K562 (cell line): Measurements from ENCODE around the gene FEV. TPM values are rescaled to one million over a fixed set of nuclear protein-coding genes. Genes with fewer than 3 reads are reported as not detected.

Experiments
- ATAC-seq: fragments of 200-7000 bp; cut with Tn5 transposase; 3 replicates; pipeline ENCODE4 v1.9.1; 2020; ENCODE audit warnings: moderate library complexity
- BruUV-seq: library from RNA; stranded (reverse); fragments of 400-500 nt; replicated peaks from 2 replicates; lab custom pipeline; 2021; lab: Mats Ljungman, UMichigan
- CTCF ChIA-PET: fragments of 300-600 bp; formaldehyde crosslinking; extraction: SDS; loops from one replicate; lab custom pipeline; 2021; ENCODE audit warnings: low intra/inter-chr PET ratio; lab: Yijun Ruan, JAX
- POLR2A ChIA-PET: fragments of 300-600, 350-650 bp; sonication (Branson Sonifier 250); formaldehyde crosslinking; extraction: SDS; loops from one replicate; lab custom pipeline; 2021; ENCODE audit warnings: antibody characterized with exemption, inconsistent platforms; lab: Yijun Ruan, JAX
- DNase-seq, 4 experiments: peaks; one replicate each; pipeline versions ENCODE4 v3.0.0 to v3.0.0-alpha.2; 2011 to 2018; ENCODE audit warnings: low spot score in 3 of 4, mixed read lengths in 3 of 4; ENCODE audit errors: extremely low read depth in 1 of 4
- FAIRE-seq: peaks from 2 replicates; lab custom pipeline; 2011; peaks lifted over from hg19 to GRCh38; lab: Jason Lieb, UNC
- H2AFZ ChIP-seq: 2 replicates; pipeline ENCODE4 v1.6.0; 2011; ENCODE audit warnings: low read depth, low read length, control low read depth, inconsistent platforms
- H3K27ac ChIP-seq: fragments of 200-600 bp; 3 replicates; pipeline ENCODE4 v1.8.0; 2011; ENCODE audit warnings: low read depth, mild to moderate bottlenecking, control low read depth, inconsistent platforms, low read length, moderate library complexity, mixed read lengths; ENCODE audit errors: extremely low read depth
- H3K27me3 ChIP-seq, 2 experiments: fragments of 300-600 bp in 1 of 2; 2 replicates in 1 of 2; 3 replicates in 1 of 2; pipeline versions ENCODE4 v1.6.0 to v1.8.0; 2011; ENCODE audit warnings: inconsistent platforms in 2 of 2, low read length in 2 of 2, mild to moderate bottlenecking in 1 of 2, mixed read lengths in 1 of 2, moderate library complexity in 1 of 2; ENCODE audit not compliant: control insufficient read depth in 2 of 2, insufficient read depth in 2 of 2
- H3K36me3 ChIP-seq: fragments of 300-600 bp; 3 replicates; pipeline ENCODE4 v1.8.0; 2011; ENCODE audit warnings: mild to moderate bottlenecking, low read length, inconsistent platforms; ENCODE audit not compliant: control insufficient read depth, insufficient read depth
- H3K4me1 ChIP-seq, 2 experiments: fragments of 200-600 bp in 1 of 2; replicated peaks in 1 of 2; 2 replicates in 1 of 2; 3 replicates in 1 of 2; pipeline versions ENCODE4 v1.5.1 to v1.8.0; 2011; ENCODE audit warnings: inconsistent platforms in 2 of 2, low read length in 2 of 2, mild to moderate bottlenecking in 1 of 2, mixed read lengths in 1 of 2, moderate library complexity in 1 of 2; ENCODE audit not compliant: control insufficient read depth in 2 of 2, insufficient read depth in 2 of 2
- H3K4me2 ChIP-seq: 2 replicates; pipeline ENCODE4 v1.6.1; 2011; ENCODE audit warnings: low read length, control low read depth, inconsistent platforms, mixed read lengths; ENCODE audit not compliant: insufficient read depth
- H3K4me3 ChIP-seq: fragments of 200-600 bp; sonication (generic), shearing (Covaris generic); 2 replicates; pipeline ENCODE4 v1.5.1; 2016; ENCODE audit warnings: control low read depth, inconsistent platforms
- H3K79me2 ChIP-seq: fragments of 200-600 bp; 3 replicates; pipeline ENCODE4 v1.8.0; 2011; ENCODE audit warnings: low read length, inconsistent platforms; ENCODE audit not compliant: control insufficient read depth, insufficient read depth
- H3K9ac ChIP-seq, 2 experiments: 2 replicates each; pipeline versions ENCODE4 v1.6.0 to v1.6.1; 2011; ENCODE audit warnings: low read depth in 2 of 2, low read length in 2 of 2, control low read depth in 1 of 2, inconsistent platforms in 1 of 2, mild to moderate bottlenecking in 1 of 2, mixed read lengths in 1 of 2; ENCODE audit not compliant: insufficient read depth in 1 of 2
- H3K9me1 ChIP-seq: one replicate; pipeline ENCODE4 v1.6.0; 2011; ENCODE audit warnings: inconsistent platforms, mild to moderate bottlenecking, low read length, moderate library complexity; ENCODE audit not compliant: control insufficient read depth, insufficient read depth
- H3K9me3 ChIP-seq: replicated peaks from 2 replicates; pipeline ENCODE4 v1.5.1; 2011; ENCODE audit warnings: low read depth, low read length, inconsistent platforms; ENCODE audit not compliant: control insufficient read depth, insufficient read depth
- H4K20me1 ChIP-seq: replicated peaks from 2 replicates; pipeline ENCODE4 v1.6.1; 2011; ENCODE audit warnings: low read length, inconsistent platforms, mixed read lengths; ENCODE audit not compliant: control insufficient read depth, insufficient read depth
- CBFA2T3 ChIP-seq: fragments of 450-650 bp; IDR thresholded peaks from 2 replicates; pipeline ENCODE4 v1.6.1; 2017
- CGGBP1 ChIP-seq: fragments of 250-450 bp; sonication (Bioruptor Pico); IDR thresholded peaks from 2 replicates; pipeline ENCODE4 v1.9.0; 2021; ENCODE audit warnings: mild to moderate bottlenecking
- ELF2 ChIP-seq: fragments of 250-450 bp; sonication (Bioruptor Pico); IDR thresholded peaks from 2 replicates; pipeline ENCODE4 v1.5.0; 2021; ENCODE audit warnings: mild to moderate bottlenecking
- ELK3 ChIP-seq: fragments of 450-650 bp; formaldehyde crosslinking; IDR thresholded peaks from 2 replicates; pipeline ENCODE4 v1.4.0; 2020; ENCODE audit warnings: mild to moderate bottlenecking
- ZKSCAN8 ChIP-seq: fragments of 200-800 bp; sonication (Bioruptor generic); IDR thresholded peaks from 2 replicates; pipeline ENCODE4 v1.6.1; 2016; ENCODE audit warnings: missing genetic modification characterization, missing compliant biosample characterization
- ZNF274 ChIP-seq: IDR thresholded peaks from 2 replicates; pipeline ENCODE4 v1.6.1; 2011; ENCODE audit warnings: low read depth, mild to moderate bottlenecking, low read length, moderate library complexity, borderline replicate concordance
- ZNF79 ChIP-seq: fragments of 250-450 bp; sonication (Bioruptor Pico); IDR thresholded peaks from 2 replicates; pipeline ENCODE4 v1.4.0; 2020; ENCODE audit warnings: low read depth, mild to moderate bottlenecking, moderate library complexity
- WGBS: fragments of 100-300 bp; shearing (Covaris generic); methylation state at CpG from one replicate; pipeline ENCODE4 v1.1.6; 2016; ENCODE audit warnings: low coverage, mixed read lengths; ENCODE audit not compliant: insufficient coverage; ENCODE audit errors: missing lambda C conversion rate; 5-methylcytosine and 5-hydroxymethylcytosine counted together
- in situ Hi-C: fragments of 300-500 bp; cut with MboI; formaldehyde crosslinking; loops from 4 replicates; pipeline ENCODE4 v1.15.0; 2018; ENCODE audit warnings: inconsistent platforms, mixed read lengths
- intact Hi-C: fragments of 100-400 bp; cut with micrococcal nuclease; formaldehyde crosslinking; loops from 2 replicates; pipeline ENCODE4 v1.14.2; 2022
- polyA plus RNA-seq, 8 experiments: library from polyadenylated mRNA; depleted of rRNA in 4 of 8; stranded (reverse) in 5 of 8; unstranded in 3 of 8; fragments of >200 nt; fragmentation: Nextera tagmentation in 2 of 8; fragmentation: Illumina TruSeq in 1 of 8; extraction: Ambion mirVana in 2 of 8; extraction: Trizol in 1 of 8; gene quantifications; 2 replicates each; pipeline versions ENCODE4 v1.2.1 to v1.2.3, GENCODE V29; 2011 to 2014; ENCODE audit warnings: inconsistent platforms in 1 of 8, missing spikeins in 1 of 8
- total RNA-seq, 7 experiments: library from RNA; depleted of rRNA in 6 of 7; stranded (reverse); fragments of >200 nt in 6 of 7; fragmentation: Illumina TruSeq in 2 of 7; extraction: Trizol in 2 of 7; gene quantifications; 2 replicates each; pipeline versions ENCODE4 v1.2.1 to v1.2.3, GENCODE V29; 2011 to 2021; ENCODE audit warnings: low replicate concordance in 1 of 7

Gene FEV
- total and polyA plus RNA-seq, 9 of the 15 experiments (the other 6 are each of a cell fraction or from before 2014, with no cell fraction given): 0.08 to 1.6 (median 0.62) TPM; not detected in 1

GRCh38 chr2:218997731-218998130 lies 12.7 kb upstream of the FEV start:
- no peaks in the 10 kb centered on the region for H3K36me3 ChIP-seq
- no peak for FAIRE-seq
- intact Hi-C loops: no loop called here

GRCh38 chr2:218996937-218997336 lies 12.0 kb upstream of the FEV start:
- CTCF ChIA-PET: no interaction called here
- BruUV-seq: no TSS peak
- H3K4me1 ChIP-seq: peaks cover 12 to 40% of the 10 kb centered on the region in 2 experiments; a peak in 4 of 5 replicates
- TF ChIP-seq ZNF79 (CRISPR knock-in tag): no peak
- no peak for TF ChIP-seq CGGBP1 (CRISPR knock-in tag)
- no peak for TF ChIP-seq ELK3 (CRISPR knock-in tag)
- TF ChIP-seq ZNF274: no peak
- no peak for TF ChIP-seq ELF2 (CRISPR knock-in tag)
- TF ChIP-seq, all 486 proteins: peak for 0
- Histone ChIP-seq H3K4me3 (no peak overlapping the region), H2AFZ (no peak overlapping the region), H3K79me2 (no peaks in the 10 kb centered on the region), H3K4me2 (no peak overlapping the region), H4K20me1 (no peaks in the 10 kb centered on the region), H3K9ac (no peak overlapping the region), H3K27me3 (peaks cover 0 to 30% of the 10 kb centered on the region in 2 experiments; a peak in 3 of 5 replicates), H3K36me3 (no peaks in the 10 kb centered on the region), H3K9me3 (no peaks in the 10 kb centered on the region), H3K9me1 (no peaks in the 10 kb centered on the region), H3K27ac (no peak overlapping the region)
- POLR2A ChIA-PET: no interaction called here
- no peak for FAIRE-seq
- intact Hi-C loops: loop anchor here (1.0 kb wide), 1 partner anchor 158 kb away; no protein-coding TSS in a partner anchor
- no CpG with 5 or more reads among the region's 4 CpGs for WGBS
- ATAC-seq: no peak
- DNase-seq: no peak
- in situ Hi-C loops: no loop called here

More at GRCh38 chr2:218997731-218998130, 12.7 kb upstream of the FEV start:
- Histone ChIP-seq H3K79me2 (no peaks in the 10 kb centered on the region), H3K4me3 (no peak overlapping the region), H4K20me1 (no peaks in the 10 kb centered on the region), H3K27ac (no peak overlapping the region), H3K4me2 (no peak overlapping the region), H3K9me3 (no peaks in the 10 kb centered on the region), H3K27me3 (peaks cover 0 to 34% of the 10 kb centered on the region in 2 experiments; a peak in 3 of 5 replicates), H3K4me1 (peaks cover 12 to 46% of the 10 kb centered on the region in 2 experiments), H3K9ac (no peak overlapping the region), H2AFZ (no peak overlapping the region), H3K9me1 (no peaks in the 10 kb centered on the region)
- TF ChIP-seq CBFA2T3: 0 out of 2 replicates have a peak, but pooled peaks have one; percentile 14
- TF ChIP-seq ZKSCAN8 (CRISPR knock-in tag): no peak
- ChIA-PET CTCF (interaction anchor here (0.6 kb wide), 1 partner anchor 121 kb away, joined by 3 read pairs; no protein-coding TSS in a partner anchor), POLR2A (no interaction called here)
- 0% methylated on average over 1 of the region's 2 CpGs for WGBS
- peak; percentile 26 to 34 (median 33) for DNase-seq
- ATAC-seq: no peak
- no TSS peak for BruUV-seq
- in situ Hi-C loops: no loop called here
